Osteoblast (primary cell): ENCODE measurements around the gene FHL2. TPM values are rescaled to one million over a fixed set of nuclear protein-coding genes. Genes with fewer than 3 reads are reported as not detected.

Source experiments
- DNase-seq: peaks from one replicate; pipeline ENCODE4 v3.0.0; 2011; ENCODE audit warnings: low spot score, mixed read lengths; ENCODE audit not compliant: insufficient read length; ENCODE audit errors: missing footprints
- H2AFZ ChIP-seq: 2 replicates; pipeline ENCODE4 v1.6.0; 2011; ENCODE audit warnings: mild to moderate bottlenecking, low read length
- H3K27ac ChIP-seq: 2 replicates; pipeline ENCODE4 v1.5.1; 2011; ENCODE audit warnings: mild to moderate bottlenecking, low read depth, low read length, moderate library complexity
- H3K27me3 ChIP-seq: 2 replicates; pipeline ENCODE4 v1.6.0; 2012; ENCODE audit warnings: mild to moderate bottlenecking, control low read depth, inconsistent platforms, low read length, moderate library complexity; ENCODE audit not compliant: insufficient read depth
- H3K36me3 ChIP-seq: 2 replicates; pipeline ENCODE4 v1.5.1; 2011; ENCODE audit warnings: mild to moderate bottlenecking, low read length, control low read depth, moderate library complexity; ENCODE audit not compliant: insufficient read depth
- H3K4me1 ChIP-seq: 2 replicates; pipeline ENCODE4 v1.5.1; 2011; ENCODE audit warnings: mild to moderate bottlenecking, low read length, control low read depth, moderate library complexity; ENCODE audit not compliant: insufficient read depth
- H3K4me2 ChIP-seq: 2 replicates; pipeline ENCODE4 v1.6.0; 2011; ENCODE audit warnings: mild to moderate bottlenecking, low read length; ENCODE audit not compliant: insufficient read depth
- H3K4me3 ChIP-seq: fragments of 200-600 bp; sonication (generic); 3 replicates; pipeline ENCODE4 v1.5.1; 2012; ENCODE audit warnings: mild to moderate bottlenecking, low read length, inconsistent platforms; ENCODE audit not compliant: insufficient read depth
- H3K79me2 ChIP-seq: 2 replicates; pipeline ENCODE4 v1.6.0; 2012; ENCODE audit warnings: mild to moderate bottlenecking, low read length, control low read depth, inconsistent platforms; ENCODE audit not compliant: insufficient read depth
- H3K9me3 ChIP-seq: 2 replicates; pipeline ENCODE4 v1.5.1; 2011; ENCODE audit warnings: low read depth, low read length, control low read depth
- H4K20me1 ChIP-seq: 2 replicates; pipeline ENCODE4 v1.6.0; 2012; ENCODE audit warnings: mild to moderate bottlenecking, low read length, control low read depth; ENCODE audit not compliant: insufficient read depth
- total RNA-seq: library from RNA; depleted of rRNA; stranded (reverse); fragments of >200 nt; gene quantifications from 2 replicates; pipeline ENCODE4 v1.2.3, GENCODE V29; 2012
- TF ChIP-seq, protein P1 (sequence below): IDR thresholded peaks from 2 replicates; pipeline ENCODE4 v1.5.1; 2011; ENCODE audit warnings: mild to moderate bottlenecking, low read depth, low read length, moderate library complexity; ENCODE audit errors: extremely low read depth

The FHL2 gene
- total RNA-seq, 1 donor, result 566 TPM

DNA sequence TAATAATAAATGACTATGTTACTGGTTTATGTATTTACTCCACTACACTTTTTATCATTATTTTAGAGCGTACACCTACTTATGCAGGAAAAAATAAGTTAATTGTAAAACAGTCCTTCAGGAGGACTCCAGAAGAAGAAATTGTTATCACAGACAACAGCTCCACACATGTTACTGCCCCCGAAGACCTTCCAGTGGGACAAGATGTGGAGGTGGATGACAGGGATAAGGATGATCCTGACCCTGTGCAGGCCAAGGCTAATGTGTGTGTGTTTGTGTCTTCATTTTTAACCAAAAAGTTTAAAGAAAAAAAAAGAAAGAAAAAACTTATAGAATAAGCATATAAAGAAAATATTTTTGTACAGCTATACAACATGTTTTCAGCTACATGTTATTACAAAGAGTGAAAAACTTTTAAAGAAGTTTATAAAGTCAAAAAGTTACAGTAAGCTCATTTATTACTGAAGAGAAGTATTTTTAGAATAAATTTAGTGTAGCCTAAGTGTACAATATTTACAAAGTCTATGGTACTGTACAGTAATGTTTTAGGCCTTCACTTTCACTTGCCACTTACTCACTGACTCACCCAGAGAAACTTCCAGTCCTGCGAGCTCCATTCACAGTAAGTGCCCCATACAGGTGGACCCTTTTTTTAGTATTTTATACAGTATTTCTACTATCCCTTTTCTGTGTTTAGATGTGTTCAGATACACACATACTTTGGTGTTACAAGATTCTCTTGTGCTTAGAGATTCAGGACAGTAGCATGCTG is 76.8 kb downstream of the FHL2 start:
- no peak for DNase-seq
- Histone ChIP-seq H3K79me2 (peaks cover 67% of the 10 kb centered on the region), H3K9me3 (no peaks in the 10 kb centered on the region), H3K27ac (no peak overlapping the region), H3K36me3 (no peaks in the 10 kb centered on the region), H3K4me1 (peaks cover 49% of the 10 kb centered on the region), H3K27me3 (no peaks in the 10 kb centered on the region), H4K20me1 (peaks cover 6% of the 10 kb centered on the region), H3K4me3 (no peak overlapping the region), H2AFZ (no peak overlapping the region), H3K4me2 (no peak overlapping the region)
- TF ChIP-seq, protein P1, sequence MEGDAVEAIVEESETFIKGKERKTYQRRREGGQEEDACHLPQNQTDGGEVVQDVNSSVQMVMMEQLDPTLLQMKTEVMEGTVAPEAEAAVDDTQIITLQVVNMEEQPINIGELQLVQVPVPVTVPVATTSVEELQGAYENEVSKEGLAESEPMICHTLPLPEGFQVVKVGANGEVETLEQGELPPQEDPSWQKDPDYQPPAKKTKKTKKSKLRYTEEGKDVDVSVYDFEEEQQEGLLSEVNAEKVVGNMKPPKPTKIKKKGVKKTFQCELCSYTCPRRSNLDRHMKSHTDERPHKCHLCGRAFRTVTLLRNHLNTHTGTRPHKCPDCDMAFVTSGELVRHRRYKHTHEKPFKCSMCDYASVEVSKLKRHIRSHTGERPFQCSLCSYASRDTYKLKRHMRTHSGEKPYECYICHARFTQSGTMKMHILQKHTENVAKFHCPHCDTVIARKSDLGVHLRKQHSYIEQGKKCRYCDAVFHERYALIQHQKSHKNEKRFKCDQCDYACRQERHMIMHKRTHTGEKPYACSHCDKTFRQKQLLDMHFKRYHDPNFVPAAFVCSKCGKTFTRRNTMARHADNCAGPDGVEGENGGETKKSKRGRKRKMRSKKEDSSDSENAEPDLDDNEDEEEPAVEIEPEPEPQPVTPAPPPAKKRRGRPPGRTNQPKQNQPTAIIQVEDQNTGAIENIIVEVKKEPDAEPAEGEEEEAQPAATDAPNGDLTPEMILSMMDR, result no peak

DNA sequence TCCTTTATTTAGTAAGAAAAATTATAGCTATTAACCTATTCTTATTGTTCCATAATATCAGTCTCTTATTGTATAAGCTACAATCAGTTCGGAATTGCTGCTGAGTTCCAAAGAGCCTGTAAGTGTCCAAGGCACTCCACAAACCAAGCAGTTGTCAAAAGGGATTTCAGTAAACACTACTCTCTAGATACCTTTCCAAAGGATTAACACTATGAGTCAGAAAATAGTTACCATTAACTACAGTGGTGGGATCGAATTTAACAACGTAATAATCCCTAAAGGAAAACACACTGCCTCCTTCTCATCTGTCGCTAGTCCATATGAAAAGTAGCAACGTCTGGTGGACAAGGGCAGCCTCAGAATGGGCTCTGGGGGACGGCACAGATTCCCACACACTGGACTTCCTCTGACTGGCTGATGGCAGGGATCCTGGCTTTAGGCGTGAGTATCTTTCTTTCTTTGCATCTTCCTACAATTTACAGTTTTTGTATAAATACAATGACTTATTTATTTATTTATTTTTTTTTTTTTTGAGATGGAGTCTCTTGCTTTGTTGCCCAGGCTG is 78.1 kb downstream of the FHL2 start:
- no peak overlapping the region for H3K27ac ChIP-seq
- TF ChIP-seq, protein P1, result no peak
- no peaks in the 10 kb centered on the region for H3K9me3 ChIP-seq
- H3K4me1 ChIP-seq, result peaks cover 40% of the 10 kb centered on the region
- peaks cover 6% of the 10 kb centered on the region for H4K20me1 ChIP-seq
- DNase-seq, result no peak
- H3K27me3 ChIP-seq, result no peaks in the 10 kb centered on the region
- H3K79me2 ChIP-seq, result peaks cover 71% of the 10 kb centered on the region
- no peaks in the 10 kb centered on the region for H3K36me3 ChIP-seq
- no peak overlapping the region for H3K4me2 ChIP-seq
- H3K4me3 ChIP-seq, result no peak overlapping the region
- no peak overlapping the region for H2AFZ ChIP-seq

DNA sequence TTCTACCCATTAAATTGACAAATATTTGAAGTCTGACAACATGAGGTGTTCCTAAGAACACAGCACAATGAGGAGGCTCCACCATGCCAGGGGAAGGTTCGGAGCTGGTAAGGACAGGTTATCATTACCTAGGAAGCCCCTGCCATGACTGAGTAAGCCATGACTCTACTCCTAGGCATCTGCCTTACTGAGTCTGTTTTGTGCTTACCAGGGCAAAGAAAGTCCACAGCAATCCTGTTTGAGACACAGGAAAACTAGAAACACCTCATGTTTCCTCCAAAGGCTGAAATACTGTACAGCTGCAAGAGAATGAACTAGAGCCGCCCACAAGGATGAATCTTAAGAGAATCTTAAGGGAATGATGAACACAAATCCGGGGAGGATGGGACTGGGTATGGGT is 80.9 kb downstream of the FHL2 start:
- DNase-seq, result no peak
- H3K4me2 ChIP-seq, result no peak overlapping the region
- no peak overlapping the region for H3K27ac ChIP-seq
- H3K27me3 ChIP-seq, result no peaks in the 10 kb centered on the region
- H3K9me3 ChIP-seq, result no peaks in the 10 kb centered on the region
- no peak overlapping the region for H2AFZ ChIP-seq
- peaks cover 6% of the 10 kb centered on the region for H4K20me1 ChIP-seq
- no peaks in the 10 kb centered on the region for H3K36me3 ChIP-seq
- H3K4me3 ChIP-seq, result no peak overlapping the region
- TF ChIP-seq, protein P1, result no peak
- peaks cover 82% of the 10 kb centered on the region for H3K79me2 ChIP-seq
- H3K4me1 ChIP-seq, result peaks cover 12% of the 10 kb centered on the region

DNA sequence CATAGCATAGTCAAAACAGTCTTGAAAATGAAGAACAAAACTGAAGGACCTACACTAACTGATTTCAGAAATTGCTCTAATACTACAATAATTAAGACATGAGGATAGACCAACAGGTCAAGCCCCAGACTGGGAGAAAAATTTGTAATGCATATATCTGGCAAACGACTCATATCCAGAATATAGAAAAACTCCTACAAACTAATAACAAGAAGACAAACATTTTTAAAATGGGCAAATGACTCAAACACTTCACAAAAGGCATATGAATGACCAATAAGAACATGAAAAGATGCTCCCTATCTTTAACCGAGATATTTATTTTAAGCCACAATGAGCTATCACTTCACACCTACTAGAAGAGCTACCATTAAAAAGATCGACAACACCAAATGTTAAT is 83.5 kb downstream of the FHL2 start:
- H3K36me3 ChIP-seq, result no peaks in the 10 kb centered on the region
- H3K4me1 ChIP-seq, result peaks cover 2% of the 10 kb centered on the region
- TF ChIP-seq, protein P1, result no peak
- peaks cover 11% of the 10 kb centered on the region for H4K20me1 ChIP-seq
- H3K79me2 ChIP-seq, result peaks cover 80% of the 10 kb centered on the region
- DNase-seq, result no peak
- no peak overlapping the region for H3K4me2 ChIP-seq
- H2AFZ ChIP-seq, result no peak overlapping the region
- H3K27ac ChIP-seq, result no peak overlapping the region
- no peaks in the 10 kb centered on the region for H3K27me3 ChIP-seq
- H3K9me3 ChIP-seq, result no peaks in the 10 kb centered on the region
- no peak overlapping the region for H3K4me3 ChIP-seq
